Measurements from ENCODE around the gene PPP6R1. TPM values are rescaled to one million over a fixed set of nuclear protein-coding genes. Genes with fewer than 3 reads are reported as not detected.

PPP6R1 gene
- total RNA-seq, 1 experiment from 2014 or later, result 38.0 TPM

DNA sequence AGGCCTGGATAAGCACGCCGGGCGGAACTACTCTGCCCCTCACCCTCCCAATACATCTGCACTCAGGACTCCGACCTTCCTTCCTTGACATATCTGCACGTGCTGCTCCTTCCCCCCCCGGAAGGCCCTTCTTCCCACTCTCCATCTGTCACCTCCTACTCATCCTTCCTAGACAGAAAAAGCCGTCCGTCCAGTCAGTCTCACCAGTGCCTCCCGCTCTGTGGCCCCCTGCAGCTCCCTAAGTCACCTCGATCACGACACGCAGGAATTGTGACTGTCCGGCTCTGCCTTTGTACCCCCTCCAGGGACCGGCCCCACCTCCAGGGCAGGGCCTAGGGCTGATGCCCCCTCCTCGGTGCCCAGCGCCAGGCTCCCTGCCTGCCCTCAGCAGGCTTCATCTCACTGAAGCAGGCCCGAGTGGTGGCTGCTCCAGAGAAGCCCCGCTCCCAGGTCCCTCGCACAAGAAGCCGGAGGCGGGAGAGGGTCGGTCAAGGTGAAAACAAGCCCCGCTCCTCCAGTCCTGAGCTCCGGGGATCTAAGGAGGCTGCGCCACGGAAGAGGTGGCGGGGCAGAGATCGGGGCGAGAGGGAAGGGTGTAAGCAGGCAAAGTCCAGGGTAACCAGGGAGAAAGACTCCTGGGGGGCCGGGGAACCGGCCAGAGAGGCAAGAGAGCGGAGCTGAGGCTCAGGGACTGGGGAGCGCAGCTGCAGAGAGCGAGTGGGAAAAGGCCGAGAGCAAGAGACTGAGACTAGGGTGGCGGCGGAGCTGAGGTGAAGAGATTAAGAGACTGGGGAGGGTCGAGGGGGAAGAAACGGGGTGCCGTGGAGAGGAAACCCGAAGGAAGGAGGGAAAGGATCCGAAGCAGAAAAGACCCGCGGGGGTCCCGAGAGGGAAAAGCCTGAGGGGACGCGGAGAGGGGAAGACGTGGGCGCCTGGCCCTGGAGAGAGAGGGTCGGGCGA is 1.1 kb downstream of the PPP6R1 start:
- DNase-seq (ENCODE audit: low read depth), result peak; percentile 27

DNA sequence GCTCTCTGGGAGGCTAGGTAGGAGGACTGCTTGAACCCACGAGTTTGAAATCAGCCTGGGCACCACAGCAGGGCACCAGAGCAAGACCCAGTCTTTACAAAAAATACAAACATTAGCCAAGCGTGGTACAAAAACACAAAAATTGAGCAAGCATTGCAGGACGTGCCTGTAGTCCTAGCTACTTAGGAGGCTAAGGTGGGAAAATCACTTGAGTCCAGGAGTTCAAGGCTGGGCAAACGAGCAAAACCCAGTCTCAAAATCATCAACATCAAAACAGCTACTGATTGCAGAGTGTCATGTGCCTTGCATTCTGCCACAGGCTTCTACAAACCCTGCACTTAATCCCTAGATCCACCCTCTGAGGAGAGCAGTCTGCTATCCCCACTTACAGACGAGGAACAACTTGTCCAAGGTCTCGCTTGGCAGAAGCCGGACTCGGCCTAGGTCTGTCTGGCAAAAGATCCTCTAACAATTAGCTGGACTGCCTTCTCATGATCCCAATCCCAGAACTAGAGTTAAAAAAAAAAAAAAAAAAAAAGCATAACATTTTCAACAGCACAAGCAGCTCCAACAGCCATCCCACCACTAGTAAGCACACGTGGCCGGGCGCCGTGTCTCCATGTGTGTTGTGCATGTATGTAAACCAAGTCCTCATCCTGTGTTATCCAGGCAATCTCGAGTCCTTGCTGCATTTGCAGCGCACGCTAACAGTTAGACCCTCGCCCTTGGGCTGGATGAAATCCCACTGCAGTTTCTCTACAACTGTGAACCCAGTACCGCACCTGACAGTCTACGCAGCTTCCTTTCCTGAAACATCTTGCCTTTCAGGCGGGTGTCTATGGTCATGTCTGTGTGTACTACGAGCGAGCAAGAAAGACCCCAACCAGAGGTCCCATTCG is 2.0 kb downstream of the PPP6R1 start:
- DNase-seq (ENCODE audit: low read depth), result no peak

- DNase-seq (ENCODE audit: low read depth), result peak; percentile 55
Observed at GRCh38 chr19:55255618-55256423, 3.0 kb downstream of the PPP6R1 start.

GRCh38 chr19:55254625-55254977 is 4.2 kb downstream of the PPP6R1 start:
- DNase-seq (ENCODE audit: low read depth), result no peak

DNA sequence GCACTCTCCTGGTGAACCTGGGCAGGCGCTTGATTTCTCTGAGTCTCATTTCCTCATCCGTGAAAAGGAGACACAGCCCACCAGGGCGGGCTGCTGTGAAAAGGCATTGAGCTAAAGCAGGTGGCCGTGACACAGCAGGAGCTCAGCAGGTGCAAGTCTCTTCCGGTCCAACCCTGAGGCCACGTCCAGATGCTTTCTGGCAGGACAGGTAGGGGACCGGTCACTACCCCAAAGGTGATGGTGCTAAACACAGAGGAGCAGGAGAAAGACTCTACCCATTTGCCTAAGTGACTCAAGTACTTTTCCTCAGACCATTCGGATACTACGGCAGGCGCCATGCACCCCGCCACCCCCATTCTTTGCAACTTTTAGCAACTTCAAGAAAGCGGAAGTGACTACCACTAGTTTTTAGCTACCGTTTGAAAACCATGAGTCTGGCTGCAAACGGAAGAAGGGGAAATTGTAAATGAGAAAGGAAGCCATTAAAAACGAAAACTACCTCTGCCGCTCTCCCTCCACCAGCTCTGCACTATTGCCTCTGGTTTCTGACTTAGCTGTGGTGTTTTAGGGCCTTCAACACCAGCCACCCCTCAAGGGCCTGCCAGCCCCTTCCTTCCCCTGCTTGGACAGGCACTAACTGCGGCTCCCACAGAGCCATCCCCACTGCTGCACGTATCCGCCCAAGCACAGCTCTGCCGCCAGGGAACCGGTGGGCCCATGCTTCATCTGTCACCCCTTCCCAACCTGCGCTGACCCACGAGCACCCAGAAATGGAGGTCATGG is 4.8 kb downstream of the PPP6R1 start:
- no peak for DNase-seq (ENCODE audit: low read depth)

- DNase-seq (ENCODE audit: low read depth), result no peak
Observed at GRCh38 chr19:55252760-55253663, 5.8 kb downstream of the PPP6R1 start.

- peak; percentile 77 for DNase-seq (ENCODE audit: low read depth)
Observed at GRCh38 chr19:55251341-55252081, 7.3 kb downstream of the PPP6R1 start.

- no peak for DNase-seq (ENCODE audit: low read depth)
Observed at GRCh38 chr19:55250262-55251036, 8.4 kb downstream of the PPP6R1 start.

- DNase-seq (ENCODE audit: low read depth), result no peak
Observed at GRCh38 chr19:55249841-55250240, 9.0 kb downstream of the PPP6R1 start.

GRCh38 chr19:55248704-55249103 is 10.1 kb downstream of the PPP6R1 start:
- DNase-seq (ENCODE audit: low read depth), result no peak

DNA sequence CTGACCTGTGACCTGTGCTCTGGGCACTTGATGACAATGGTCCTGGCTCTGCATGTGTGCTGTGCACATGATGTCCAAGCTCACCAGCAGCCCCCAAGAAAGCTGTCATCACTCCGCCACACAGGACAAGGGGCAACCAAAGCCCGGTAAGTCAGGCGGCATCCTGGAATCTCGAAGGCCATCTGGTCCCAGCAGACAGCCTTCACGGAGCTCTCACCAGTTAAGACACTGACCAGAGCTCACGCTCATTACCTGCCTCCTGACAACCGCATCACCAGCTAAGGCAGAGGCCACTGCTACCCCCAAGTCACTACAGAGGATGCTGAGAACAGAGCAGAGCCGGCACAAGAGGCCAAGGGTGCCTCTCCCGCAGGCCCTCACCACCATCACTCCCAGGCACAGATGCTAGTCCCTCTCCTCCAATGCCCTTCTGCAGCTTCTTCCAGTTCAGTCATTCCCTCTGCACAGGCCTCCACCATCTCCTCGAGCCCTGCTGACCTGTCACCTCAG is 10.6 kb downstream of the PPP6R1 start:
- DNase-seq (ENCODE audit: low read depth), result no peak

DNA sequence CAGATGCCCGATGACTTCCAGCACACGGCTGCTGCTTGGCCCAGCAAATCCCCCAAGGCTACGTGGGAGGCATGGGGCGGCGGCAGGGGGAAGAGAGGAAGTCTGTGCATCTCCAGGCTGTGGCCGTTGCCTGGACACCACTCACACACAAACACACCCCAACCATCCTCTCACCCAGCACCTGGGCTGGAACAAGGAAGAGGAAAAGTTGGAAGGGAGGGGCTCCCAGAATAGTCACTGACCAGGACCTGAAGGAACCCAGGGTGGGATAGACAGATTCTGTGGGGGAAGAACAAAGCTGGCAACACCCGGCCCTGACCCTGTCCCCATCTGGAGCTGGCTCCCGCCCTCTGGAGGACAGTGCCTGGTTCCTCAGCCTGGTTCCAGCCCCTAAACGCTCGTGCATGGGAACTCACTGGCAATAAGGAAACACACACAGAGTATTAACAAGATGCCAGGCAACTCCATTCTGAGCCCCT is 11.2 kb downstream of the PPP6R1 start:
- peak; percentile 89 for DNase-seq (ENCODE audit: low read depth)

GRCh38 chr19:55246462-55247451 is 12.1 kb downstream of the PPP6R1 start:
- DNase-seq (ENCODE audit: low read depth), result no peak

- DNase-seq (ENCODE audit: low read depth), result no peak
Observed at GRCh38 chr19:55245236-55245904, 13.4 kb downstream of the PPP6R1 start.

GRCh38 chr19:55244004-55244680 is 14.7 kb downstream of the PPP6R1 start:
- DNase-seq (ENCODE audit: low read depth), result no peak

- no peak for DNase-seq (ENCODE audit: low read depth)
Observed at GRCh38 chr19:55242517-55242916, 16.3 kb downstream of the PPP6R1 start.

Measured in Daoy (cell line).